HG03103 (cell line): Measurements from ENCODE around the gene GYG1.
"Not testable (repeated sequence)": the region's sequence is repeated elsewhere in the genome, so short reads cannot be mapped to it uniquely, and the experiment has no call there.

Source experiments
- ATAC-seq: cut with Tn5 transposase; IDR thresholded peaks from one replicate; pipeline ENCODE4 v1.9.1; 2021; ENCODE audit warnings: low read depth; ENCODE audit not compliant: unreplicated experiment

Gene GYG1

DNA sequence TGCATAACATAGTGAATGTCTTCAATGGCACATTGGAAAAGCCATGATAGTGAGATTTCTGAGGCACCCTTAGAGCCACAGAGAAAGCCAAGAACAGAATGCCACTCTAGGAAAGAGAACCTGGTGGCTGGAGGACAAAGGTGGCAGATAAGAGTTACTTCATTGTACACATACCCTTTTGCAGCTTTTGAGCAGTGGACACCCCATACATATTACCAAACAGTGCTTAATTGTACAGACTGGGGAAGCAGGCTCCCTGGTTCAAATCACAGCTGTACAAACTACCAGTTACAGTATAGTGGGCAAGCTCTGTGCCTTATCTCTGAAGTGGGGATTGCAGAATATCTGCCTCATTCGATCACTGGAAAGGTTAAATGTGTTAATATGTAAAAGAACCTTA, 10.1 kb upstream of the GYG1 start:
- ATAC-seq, result no peak

DNA sequence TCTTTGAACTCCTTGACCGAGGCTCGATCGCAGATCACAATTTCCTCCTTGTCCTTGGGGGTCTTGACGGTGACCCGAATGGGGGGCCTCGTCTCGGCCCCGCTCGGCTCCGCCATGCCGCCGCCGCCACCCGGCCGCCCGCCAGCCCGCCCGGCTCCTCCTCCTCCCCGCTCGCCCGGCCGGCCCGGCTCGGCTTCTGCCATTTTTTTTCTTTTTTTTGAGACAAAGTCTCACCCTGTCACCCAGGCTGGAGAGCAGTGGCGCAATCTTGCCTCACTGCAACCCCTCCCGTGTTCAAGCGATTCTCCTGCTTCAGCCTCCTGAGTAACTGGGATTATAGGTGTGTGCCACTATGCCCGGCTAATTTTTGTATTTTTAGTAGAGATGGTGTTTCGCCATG, 3.8 kb upstream of the GYG1 start:
- ATAC-seq, result not testable (repeated sequence)

DNA sequence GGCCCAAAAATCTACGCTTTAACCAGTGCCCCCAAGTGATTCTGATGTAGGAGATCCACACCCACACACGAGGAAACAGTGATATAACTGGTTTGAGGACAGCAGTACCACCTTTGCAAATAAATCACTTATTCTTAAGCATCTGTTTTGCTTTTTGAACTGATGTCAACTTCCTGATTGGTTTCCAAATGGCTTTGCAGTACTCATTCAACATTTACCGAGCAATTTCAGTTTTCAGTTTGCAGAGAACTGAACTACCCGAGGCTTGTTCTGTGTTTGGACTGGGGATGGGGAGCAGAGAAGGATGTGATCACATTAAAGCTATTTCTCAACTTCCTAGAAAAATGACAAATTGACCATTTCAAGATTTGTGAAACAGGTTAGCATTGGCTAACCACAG, 1.1 kb upstream of the GYG1 start:
- ATAC-seq, result peak; percentile 16

DNA sequence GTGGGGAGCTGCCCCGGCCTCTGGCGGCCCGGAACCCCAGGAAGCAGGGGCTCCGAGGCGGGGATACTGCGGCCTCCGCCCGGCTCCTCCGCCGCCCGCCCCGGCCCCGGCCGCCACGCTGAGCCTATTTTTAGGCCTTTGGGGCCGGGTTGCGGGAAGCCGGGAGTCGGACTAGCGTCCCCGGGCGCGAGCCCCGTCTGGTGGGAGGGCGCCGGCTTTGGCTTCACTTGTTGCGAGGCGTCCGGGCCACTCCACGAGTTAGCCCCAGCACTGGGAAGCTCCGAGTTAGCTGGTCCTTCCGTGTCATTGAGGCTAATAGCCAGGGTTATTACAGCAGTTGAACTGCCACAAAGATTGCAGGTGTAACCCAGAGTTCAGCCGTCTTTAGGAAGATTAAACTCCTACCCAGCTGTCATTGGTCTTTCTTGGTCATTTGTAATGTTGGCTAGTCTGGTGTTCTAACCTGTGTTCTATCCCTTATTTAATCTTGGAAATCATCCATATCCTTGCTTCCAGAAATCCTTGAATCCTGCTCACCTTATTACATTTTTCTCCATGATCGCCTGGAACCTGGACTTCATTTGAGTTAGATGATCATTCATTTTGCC, 791 bp downstream of the GYG1 start:
- peak; percentile 28 for ATAC-seq

DNA sequence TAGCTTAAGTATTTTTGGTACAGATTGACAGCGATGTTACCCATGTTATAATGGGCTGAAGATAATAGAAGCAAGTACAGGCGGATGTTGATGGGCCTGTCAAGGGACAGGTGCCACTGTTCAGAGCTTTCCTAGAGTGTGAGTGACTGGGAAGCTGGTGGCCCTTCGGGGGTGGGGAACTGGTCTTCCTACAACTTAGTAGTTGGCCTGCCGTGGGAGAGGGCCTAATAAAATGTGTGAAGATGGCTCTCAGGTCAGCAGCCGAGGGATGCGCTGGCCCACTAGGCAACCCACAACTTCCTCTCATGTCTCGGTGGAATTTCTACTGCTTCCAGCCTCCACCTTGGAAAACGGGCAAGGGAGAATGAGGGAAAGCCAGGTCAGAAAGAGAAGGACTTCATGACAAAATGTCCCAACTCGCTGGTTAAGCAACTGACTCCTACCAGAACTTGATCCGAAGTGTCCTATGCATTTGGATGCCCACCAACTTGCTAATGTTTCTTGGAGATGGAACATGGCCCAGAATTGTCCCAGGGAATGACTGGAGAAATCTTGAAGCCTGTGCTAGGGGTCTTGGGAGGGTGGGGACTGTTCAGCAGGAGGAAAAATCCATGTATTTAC, 1.4 kb downstream of the GYG1 start:
- no peak for ATAC-seq

DNA sequence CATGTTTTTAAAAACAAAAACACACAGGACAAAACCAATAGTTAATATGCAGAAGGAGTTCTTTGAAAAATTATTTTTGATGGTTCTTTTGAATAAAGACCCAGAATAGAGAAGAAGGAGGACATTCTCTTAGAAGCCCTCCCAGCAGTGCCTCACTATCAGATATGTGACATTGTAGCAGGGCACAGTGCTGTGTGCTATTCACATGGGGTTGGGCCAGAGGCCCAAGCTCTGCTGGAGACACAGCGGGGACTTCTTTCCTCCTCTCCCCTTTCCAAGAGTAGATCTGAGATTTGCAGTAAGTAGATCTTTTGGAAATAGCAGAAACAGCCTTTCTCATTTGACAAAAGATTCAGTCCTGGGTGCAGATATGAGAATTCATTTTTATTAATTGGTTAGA, 6.3 kb downstream of the GYG1 start:
- ATAC-seq, result no peak

DNA sequence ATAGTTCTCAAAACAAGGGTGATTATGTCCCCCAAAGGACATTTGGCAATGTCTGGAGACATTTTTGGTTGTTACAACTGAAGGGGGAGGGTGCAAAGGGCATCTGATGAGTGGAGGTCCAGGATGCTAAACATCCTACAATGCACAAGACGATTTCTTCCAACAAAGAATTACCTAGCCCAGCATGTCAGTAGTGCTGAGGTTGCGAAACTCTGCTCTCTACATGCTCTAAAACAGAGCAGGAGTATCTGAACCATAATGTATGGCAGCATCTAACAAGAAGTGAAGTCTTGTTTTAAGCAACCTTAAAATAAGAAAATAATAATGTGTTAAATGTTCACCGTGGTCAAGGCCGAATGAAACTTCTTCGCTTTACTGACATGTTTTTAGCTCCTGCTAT, 7.0 kb downstream of the GYG1 start:
- ATAC-seq, result no peak

DNA sequence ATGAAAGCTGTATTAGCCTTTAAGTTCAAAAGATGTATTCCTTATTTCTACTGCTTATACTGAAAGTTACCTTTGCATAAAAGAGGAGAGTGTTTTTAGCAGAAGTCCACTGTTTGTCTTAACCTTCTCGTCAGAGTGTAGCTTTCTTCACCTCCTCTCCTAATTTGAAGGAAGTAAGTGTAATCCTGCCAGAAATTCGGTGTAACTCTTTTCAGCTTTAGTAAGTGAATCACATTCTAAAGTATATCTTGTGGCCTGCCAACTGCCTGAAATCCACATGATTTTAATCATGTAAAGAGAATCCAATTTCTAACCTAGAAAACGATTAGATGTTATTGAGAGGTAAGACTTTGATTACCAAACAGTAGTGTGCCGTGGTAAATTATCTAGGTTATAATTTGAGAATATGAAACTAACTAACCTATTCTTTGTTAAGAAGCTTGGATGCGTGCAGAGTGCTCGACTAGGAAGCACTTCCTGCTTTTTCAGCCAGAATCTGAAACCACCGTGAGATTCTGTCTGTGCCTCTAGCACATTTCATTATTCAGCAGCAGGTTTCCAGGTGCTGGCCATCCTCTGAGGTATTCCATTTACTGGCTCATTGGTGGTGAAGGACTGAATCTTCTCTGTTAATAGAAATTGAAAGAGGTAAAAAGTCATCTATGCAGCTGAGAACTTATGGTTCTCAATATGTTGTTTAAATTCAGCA, 7.5 kb downstream of the GYG1 start:
- ATAC-seq, result no peak

DNA sequence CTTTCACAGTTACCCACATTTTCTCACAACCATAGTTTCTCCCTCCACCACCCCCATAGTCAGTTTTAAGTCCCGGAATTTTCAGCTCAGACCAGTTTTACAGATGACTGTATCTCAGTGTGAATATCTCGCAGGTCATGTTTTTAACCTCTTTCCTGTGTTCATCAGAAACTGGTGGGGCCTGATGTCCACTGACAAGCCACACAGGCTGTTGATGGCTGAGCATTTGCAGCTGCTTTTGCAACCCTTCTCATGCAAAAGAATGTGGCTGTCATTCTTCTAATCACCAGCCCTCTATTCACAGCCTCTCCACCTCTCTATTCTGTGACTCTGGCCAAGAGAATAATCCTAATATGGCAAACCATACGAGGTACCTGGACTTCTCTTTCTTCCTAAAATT, 8.5 kb downstream of the GYG1 start:
- ATAC-seq, result no peak

DNA sequence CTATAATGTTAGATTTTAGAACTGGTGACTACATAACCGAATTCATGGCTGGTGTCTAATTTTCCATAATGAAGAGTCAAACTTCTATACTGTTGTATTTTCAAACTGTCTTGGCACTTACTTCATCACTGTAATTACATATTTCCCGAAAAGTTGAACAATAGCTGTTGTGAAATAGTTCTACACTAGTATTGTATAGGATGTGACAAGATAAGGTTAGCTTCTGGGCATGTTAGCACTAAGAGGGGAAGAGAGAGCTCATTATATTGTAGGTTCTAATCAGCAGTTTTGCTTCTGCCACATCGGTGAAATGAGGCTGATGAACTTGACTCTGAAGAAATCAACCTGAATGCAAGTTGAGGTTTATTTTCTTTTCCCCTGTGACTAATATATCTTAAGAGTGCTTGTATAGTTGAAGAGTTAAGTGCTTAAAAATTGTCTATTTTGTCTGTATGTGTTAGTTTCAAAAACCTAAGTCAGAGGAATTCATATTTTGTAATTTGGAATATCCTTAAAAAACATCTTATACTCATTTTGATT, 8.9 kb downstream of the GYG1 start:
- no peak for ATAC-seq

DNA sequence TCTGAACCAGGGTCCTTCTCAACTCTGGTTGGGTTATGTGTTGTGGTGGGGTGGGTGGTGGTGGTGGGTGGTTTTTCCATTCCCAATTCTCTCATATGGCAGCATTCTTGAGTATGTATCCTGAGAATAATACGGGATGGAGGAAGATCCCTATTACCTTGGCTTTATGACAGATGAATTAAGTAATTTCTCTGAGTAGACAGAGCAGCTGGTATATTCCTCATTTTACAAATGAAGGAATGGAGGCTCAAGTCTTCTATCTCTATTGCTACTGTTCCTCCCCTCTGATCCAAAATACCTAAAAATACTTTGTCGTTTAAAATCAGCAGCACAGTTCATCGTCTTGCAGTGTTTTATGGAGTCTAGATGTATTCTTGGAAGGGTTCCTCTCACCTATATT, 10.4 kb downstream of the GYG1 start:
- ATAC-seq, result no peak

DNA sequence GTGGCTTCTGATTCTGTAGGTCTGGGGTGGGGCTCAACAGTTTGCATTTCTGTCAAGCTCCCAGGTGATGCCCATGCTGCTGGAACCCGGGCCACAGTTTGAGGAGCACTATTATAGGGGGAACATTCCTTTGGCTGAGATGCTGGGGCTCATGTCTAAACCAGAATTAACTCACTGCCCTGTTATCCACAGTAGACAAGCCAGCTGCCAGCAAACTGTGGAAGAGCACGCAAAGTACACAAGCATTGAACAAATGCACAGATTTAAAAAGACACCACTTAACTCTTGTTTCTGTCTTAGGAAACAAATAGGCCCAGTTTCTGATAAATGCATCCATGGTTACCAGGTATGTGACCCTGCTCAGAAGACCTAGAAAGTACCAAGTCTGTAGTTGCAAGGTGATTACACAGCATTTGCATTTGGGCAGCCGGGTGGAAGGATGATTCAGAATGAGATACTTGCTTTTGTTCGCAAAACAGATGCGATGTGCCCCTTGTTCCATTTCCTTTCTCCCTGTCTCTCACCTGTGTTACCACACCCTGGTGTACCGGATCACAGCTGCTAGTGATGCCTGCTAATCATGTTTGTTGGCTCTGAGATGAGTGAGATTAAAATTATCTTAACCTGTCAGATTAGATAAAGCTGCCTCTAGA, 12.4 kb downstream of the GYG1 start:
- peak; percentile 74 for ATAC-seq

DNA sequence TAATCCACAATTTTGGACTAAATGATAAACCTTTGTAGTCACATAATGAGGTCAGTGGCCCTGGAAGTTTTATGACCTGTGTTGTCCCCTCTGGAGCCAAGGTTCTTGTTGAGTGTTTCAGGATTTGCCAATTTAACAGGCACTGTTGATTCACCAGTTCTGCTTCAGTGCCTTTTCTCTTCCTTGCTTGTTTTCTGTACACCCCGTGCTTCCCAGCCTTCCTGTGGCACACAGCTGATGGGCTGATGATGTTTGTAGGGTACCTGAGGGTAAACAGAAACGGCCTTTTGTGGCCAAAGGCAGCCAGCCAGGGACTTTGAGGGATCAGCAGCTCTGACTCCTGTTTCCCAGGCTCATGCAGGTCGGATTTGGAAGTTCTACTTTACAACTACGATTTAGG, 13.3 kb downstream of the GYG1 start:
- ATAC-seq, result no peak

DNA sequence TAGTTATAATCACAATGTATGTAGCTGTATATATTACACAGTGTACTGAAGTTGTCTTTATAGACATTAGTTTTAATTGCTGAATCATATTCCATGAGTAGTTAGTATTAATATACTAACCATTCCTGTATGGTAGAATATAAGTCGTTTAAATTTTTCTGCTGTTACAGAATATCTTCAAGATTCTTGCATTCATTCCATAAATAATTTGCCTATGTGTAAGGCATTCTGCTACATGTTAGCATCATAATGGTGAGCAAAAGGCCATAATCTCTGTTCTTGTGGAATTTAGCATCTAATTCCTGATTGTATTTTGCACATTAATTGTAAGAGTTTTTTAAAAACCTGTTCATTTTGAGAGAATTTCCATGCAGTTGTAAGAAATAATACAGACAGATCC, 14.1 kb downstream of the GYG1 start:
- no peak for ATAC-seq

DNA sequence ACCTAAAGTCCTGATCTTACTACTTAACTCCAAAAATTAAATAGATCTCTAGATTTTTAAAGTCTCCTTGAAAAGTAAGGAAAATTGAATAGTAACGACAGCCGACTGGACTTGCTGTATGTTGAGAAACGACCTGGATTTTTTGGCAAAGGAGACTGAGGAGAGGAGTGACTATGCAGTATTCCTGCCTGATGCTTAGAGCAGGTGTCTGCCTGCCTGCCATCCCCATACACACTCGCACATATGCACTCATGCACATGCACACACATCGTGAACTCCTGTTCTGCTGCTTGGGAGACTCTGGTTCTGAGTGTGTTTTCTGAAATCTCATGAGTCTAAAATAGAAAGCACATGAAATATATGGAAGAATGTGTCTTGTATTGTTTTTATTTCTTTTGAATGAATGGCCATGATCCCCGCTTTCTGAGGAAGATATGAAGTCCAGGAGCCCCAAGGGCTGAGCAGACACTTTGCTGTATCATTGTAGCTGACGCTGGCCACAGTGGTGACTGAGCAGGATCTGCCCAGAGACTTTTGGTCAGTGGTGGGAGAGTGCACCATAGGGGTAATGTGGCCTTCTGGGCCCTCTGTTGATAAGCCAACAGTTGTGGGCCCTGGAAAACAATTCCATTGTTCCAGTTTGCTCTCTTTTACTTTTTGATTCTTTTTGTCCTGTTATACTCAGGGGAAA, 16.4 kb downstream of the GYG1 start:
- no peak for ATAC-seq

DNA sequence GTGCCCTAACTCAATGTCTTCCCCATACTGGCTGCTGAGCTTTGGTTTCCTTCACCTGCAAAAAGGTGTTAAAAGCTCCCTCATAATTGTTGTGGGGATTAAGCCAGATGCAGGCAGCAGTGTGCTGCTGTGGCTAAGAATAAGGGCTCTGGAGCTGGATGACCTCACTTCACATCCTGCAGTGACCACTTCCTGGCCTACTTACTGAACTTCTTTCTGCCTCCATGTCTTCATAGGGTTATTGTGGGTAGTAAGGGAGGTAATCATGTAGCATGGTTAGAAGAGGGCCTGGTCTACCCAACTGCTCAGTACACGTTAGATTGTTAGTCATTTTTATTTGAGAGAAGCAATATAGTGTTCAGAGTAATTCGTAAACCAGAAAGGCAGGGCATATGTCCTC, 18.4 kb downstream of the GYG1 start:
- no peak for ATAC-seq

DNA sequence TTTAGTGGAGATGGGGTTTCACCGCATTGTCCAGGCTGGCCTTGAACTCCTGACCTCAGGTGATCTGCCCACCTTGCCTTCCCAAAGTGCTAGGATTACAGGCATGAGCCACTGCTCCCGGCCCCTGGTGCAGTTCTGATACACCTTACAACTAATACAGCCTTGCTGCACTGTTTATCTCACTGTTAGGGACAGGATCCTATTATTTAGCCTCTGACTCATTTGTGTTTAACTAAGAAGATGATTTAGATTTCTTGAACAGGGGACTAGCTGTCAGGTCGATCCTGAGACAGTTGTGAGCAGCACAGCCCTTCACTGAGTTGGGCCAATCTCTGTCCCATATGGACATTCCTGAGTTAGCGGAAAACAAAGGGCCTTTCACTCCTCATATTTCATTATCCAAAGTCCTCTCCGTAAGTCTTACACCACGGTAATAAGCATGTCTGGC, 19.2 kb downstream of the GYG1 start:
- ATAC-seq, result no peak

DNA sequence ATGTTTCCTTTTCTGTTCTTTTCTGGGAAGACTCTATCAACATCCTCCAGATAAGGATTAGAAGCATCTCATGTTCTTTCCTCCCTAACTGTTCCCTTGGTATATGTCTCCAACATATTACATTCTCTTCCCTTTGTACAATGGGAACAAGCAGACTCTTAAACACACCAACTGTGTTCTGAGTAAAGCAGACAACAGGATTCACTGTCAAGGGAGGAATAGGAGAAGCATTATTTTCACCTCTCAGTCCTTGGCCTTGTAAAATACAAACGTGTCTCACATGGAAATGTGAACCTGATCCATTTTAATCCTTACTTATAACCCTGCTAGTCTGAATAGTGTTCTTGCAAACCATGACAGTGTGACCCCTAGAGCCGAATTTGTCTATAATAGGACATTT, 19.6 kb downstream of the GYG1 start:
- ATAC-seq, result no peak

DNA sequence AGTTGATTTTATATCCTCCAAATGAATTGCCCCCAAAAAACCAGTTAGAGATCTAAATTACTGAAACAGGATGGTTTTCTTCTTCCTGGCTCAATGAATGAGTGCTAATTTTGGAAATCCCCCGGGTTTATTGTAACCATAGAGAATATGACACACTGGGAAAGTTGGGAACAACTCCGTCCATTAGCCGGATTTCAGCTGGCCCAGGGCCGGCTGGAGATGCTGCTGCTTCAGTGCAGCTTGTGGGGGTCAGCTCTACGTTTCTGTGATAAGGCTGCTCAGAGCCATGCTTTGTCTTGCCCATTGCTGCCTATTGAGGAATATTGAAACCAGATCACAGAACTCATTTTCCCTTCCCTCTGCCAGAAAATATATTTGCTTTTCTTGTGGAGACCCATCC, 20.3 kb downstream of the GYG1 start:
- ATAC-seq, result no peak

DNA sequence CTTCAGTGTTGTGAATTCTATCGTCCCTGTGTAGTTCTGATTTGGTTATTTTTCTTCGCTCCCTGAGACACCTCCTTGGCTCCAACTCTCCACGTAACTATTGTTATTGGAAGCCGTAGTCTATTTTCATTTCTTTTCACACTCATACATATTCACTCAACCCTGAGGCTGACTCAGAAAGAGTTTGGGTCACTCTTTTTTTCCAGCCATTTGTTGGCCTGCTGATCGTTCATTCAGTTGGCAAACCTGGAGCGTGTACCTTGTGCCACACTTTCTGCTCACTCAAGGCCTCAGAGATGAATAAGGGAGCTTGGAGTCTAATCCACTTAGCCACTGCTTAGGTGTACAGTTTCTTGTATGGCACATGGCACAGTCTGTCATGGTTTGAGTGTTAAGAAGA, 22.4 kb downstream of the GYG1 start:
- no peak for ATAC-seq

DNA sequence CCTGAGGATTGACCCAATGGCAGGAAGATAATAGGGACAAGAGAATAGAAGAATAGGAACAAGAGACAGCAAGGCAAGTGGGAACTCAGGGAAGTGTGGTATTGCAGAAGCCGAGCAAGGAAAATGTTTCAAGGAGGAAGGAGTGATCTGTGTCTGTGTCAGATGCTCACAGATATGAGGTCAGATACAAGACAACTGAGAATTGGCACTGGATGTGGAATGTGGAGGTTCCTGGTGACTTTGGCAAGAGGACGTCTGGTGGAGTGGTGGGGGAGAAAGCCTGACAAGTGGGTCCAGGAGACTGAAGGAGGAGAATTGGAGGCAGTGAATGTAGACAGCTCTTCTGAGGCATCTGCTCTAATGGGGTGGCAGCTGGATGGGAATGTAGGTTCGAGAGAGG, 24.1 kb downstream of the GYG1 start:
- no peak for ATAC-seq
